Measurements from ENCODE around the gene RCAN1.

DNA sequence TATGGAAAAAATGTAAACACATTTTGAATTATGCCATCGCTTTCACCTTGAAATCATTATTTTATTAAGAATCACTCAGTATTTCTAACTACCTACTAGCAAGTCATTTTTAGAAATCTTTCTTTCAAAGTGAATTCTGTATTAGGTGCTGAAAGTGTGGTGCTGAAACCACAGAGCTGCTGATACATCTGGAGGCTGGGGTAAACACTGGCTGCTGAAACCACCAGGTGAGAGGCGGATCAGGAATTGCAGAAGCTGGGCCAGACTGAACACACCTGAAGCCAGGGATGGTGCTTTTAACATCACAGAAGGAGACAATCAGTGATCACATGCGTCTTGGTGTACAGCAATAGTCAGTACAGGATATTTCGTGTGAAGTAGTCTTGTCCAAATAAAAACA lies 60.7 kb downstream of the RCAN1 start:
- TF ChIP-seq, protein P1, sequence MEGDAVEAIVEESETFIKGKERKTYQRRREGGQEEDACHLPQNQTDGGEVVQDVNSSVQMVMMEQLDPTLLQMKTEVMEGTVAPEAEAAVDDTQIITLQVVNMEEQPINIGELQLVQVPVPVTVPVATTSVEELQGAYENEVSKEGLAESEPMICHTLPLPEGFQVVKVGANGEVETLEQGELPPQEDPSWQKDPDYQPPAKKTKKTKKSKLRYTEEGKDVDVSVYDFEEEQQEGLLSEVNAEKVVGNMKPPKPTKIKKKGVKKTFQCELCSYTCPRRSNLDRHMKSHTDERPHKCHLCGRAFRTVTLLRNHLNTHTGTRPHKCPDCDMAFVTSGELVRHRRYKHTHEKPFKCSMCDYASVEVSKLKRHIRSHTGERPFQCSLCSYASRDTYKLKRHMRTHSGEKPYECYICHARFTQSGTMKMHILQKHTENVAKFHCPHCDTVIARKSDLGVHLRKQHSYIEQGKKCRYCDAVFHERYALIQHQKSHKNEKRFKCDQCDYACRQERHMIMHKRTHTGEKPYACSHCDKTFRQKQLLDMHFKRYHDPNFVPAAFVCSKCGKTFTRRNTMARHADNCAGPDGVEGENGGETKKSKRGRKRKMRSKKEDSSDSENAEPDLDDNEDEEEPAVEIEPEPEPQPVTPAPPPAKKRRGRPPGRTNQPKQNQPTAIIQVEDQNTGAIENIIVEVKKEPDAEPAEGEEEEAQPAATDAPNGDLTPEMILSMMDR (IDR thresholded peaks at IDR 0.05; ENCODE audit: poor library complexity): no peak
- TF ChIP-seq EZH2phosphoT487 (IDR thresholded peaks at IDR 0.05; ENCODE audit: low read depth, severe bottlenecking, unreplicated experiment) (no peak), EZH2 (IDR thresholded peaks at IDR 0.05; ENCODE audit: borderline replicate concordance) (no peak)
